Measurements from ENCODE around the gene NME7.

GRCh38 chr1:169122976-169123375 lies 244.6 kb downstream of the NME7 start:
- no peak for TF ChIP-seq CTCF (conservative IDR thresholded peaks at IDR 0.05; ENCODE audit: low read length)
- no peak for TF ChIP-seq EZH2phosphoT487 (IDR thresholded peaks at IDR 0.05; ENCODE audit: borderline replicate concordance)

Measured in Loucy (cell line).